GM12878 (cell line): ENCODE results near the gene SMU1. TPM values are rescaled to one million over a fixed set of nuclear protein-coding genes. Genes with fewer than 3 reads are reported as not detected.

ENCODE experiments used
- ATAC-seq: fragments of 200-7000 bp; cut with Tn5 transposase; 3 replicates; pipeline ENCODE4 v1.9.1; 2020; ENCODE audit warnings: mild to moderate bottlenecking, moderate library complexity
- BruUV-seq: library from RNA; stranded (reverse); fragments of 400-500 nt; replicated peaks from 2 replicates; lab custom pipeline; 2021; lab: Mats Ljungman, UMichigan
- CTCF ChIA-PET: fragments of 300-600 bp; sonication (Branson Sonifier 250); formaldehyde crosslinking; extraction: SDS; loops from one replicate; lab custom pipeline; 2021; ENCODE audit warnings: inconsistent platforms; lab: Yijun Ruan, JAX
- POLR2A ChIA-PET: fragments of 350-600 bp; formaldehyde crosslinking; extraction: SDS; loops from one replicate; lab custom pipeline; 2021; ENCODE audit warnings: inconsistent platforms; lab: Charles Lee
- RAD21 ChIA-PET: fragments of 300-600 bp; sonication (Branson Sonifier 250); formaldehyde crosslinking; loops from one replicate; lab custom pipeline; 2023; ENCODE audit warnings: antibody characterized with exemption; ENCODE audit not compliant: unreplicated experiment; lab: Charles Lee
- SMC1A ChIA-PET: fragments of 300-600 bp; sonication (Branson Sonifier 250); formaldehyde crosslinking; loops from one replicate; lab custom pipeline; 2023; ENCODE audit not compliant: unreplicated experiment, uncharacterized antibody; lab: Charles Lee
- DNase-seq: peaks from one replicate; pipeline ENCODE4 v3.0.0-alpha.2; 2011; ENCODE audit warnings: low read depth, low spot score
- FAIRE-seq: peaks from 3 replicates; lab custom pipeline; 2011; peaks lifted over from hg19 to GRCh38; lab: Jason Lieb, UNC
- H2AFZ ChIP-seq: 2 replicates; pipeline ENCODE4 v1.6.0; 2011; ENCODE audit warnings: low read depth, low read length, control low read depth; ENCODE audit not compliant: control insufficient read depth
- H3K27ac ChIP-seq: 2 replicates; pipeline ENCODE4 v1.5.1; 2011; ENCODE audit warnings: control low read depth; ENCODE audit not compliant: control insufficient read depth, insufficient read depth
- H3K27me3 ChIP-seq, 2 experiments: replicated peaks in 1 of 2; 2 replicates each; pipeline versions ENCODE4 v1.6.0 to v1.6.1; 2011; ENCODE audit warnings: low read length in 1 of 2; ENCODE audit not compliant: control insufficient read depth in 2 of 2, insufficient read depth in 2 of 2
- H3K36me3 ChIP-seq, 2 experiments: 2 replicates each; pipeline ENCODE4 v1.5.1; 2011; ENCODE audit warnings: low read length in 1 of 2; ENCODE audit not compliant: control insufficient read depth in 2 of 2, insufficient read depth in 2 of 2
- H3K4me1 ChIP-seq: 2 replicates; pipeline ENCODE4 v1.6.1; 2011; ENCODE audit warnings: mild to moderate bottlenecking, low read length, moderate library complexity, mixed read lengths; ENCODE audit not compliant: control insufficient read depth, insufficient read depth
- H3K4me2 ChIP-seq: 2 replicates; pipeline ENCODE4 v1.6.0; 2011; ENCODE audit warnings: control low read depth; ENCODE audit not compliant: control insufficient read depth, insufficient read depth
- H3K4me3 ChIP-seq: fragments of 200-600 bp; sonication (generic); 2 replicates; pipeline ENCODE4 v1.5.1; 2016
- H3K79me2 ChIP-seq: 2 replicates; pipeline ENCODE4 v1.6.0; 2011; ENCODE audit warnings: low read length; ENCODE audit not compliant: control insufficient read depth, insufficient read depth
- H3K9ac ChIP-seq: 2 replicates; pipeline ENCODE4 v1.8.0; 2011; ENCODE audit warnings: low read length, control low read depth, mixed read lengths; ENCODE audit not compliant: control insufficient read depth, insufficient read depth
- H3K9me3 ChIP-seq: replicated peaks from 3 replicates; pipeline ENCODE4 v1.5.1; 2011; ENCODE audit warnings: mild to moderate bottlenecking, low read length; ENCODE audit not compliant: control insufficient read depth, insufficient read depth
- H4K20me1 ChIP-seq: 2 replicates; pipeline ENCODE4 v1.6.0; 2011; ENCODE audit not compliant: control insufficient read depth, insufficient read depth
- ATF7 ChIP-seq: fragments of 450-650 bp; IDR thresholded peaks from 2 replicates; pipeline ENCODE4 v1.6.1; 2016; ENCODE audit warnings: low read depth, mild to moderate bottlenecking
- BRCA1 ChIP-seq: IDR thresholded peaks from 2 replicates; pipeline ENCODE4 v1.6.1; 2011; ENCODE audit warnings: low read depth, low read length, improper control_type of control experiment
- EZH2 ChIP-seq: IDR thresholded peaks from 2 replicates; pipeline ENCODE4 v1.6.1; 2012; ENCODE audit warnings: low read depth, mild to moderate bottlenecking, control low read depth, inconsistent platforms, low read length, borderline replicate concordance; ENCODE audit not compliant: control insufficient read depth
- IKZF1 ChIP-seq: fragments of 450-650 bp; conservative IDR thresholded peaks from 2 replicates; pipeline ENCODE4 v1.6.1; 2017; ENCODE audit warnings: antibody characterized with exemption, mild to moderate bottlenecking
- KLF5 ChIP-seq: fragments of 450-650 bp; IDR thresholded peaks from 2 replicates; pipeline ENCODE4 v1.6.1; 2014; ENCODE audit warnings: mild to moderate bottlenecking; ENCODE audit not compliant: partially characterized antibody
- RCOR1 ChIP-seq: conservative IDR thresholded peaks from 2 replicates; pipeline ENCODE4 v1.6.1; 2012; ENCODE audit warnings: low read depth, low read length, improper control_type of control experiment
- SUPT20H ChIP-seq: IDR thresholded peaks from 2 replicates; pipeline ENCODE4 v1.6.1; 2011; ENCODE audit warnings: low read depth, mild to moderate bottlenecking, low read length, moderate library complexity, borderline replicate concordance; ENCODE audit not compliant: control insufficient read depth
- TARDBP ChIP-seq: IDR thresholded peaks from 2 replicates; pipeline ENCODE4 v1.6.1; 2016; ENCODE audit warnings: borderline replicate concordance
- WGBS: methylation state at CpG from one replicate; pipeline ENCODE4 v1.1.6; 2016; ENCODE audit warnings: low lambda C conversion rate; ENCODE audit not compliant: insufficient replicate concordance, insufficient coverage; ENCODE audit errors: missing lambda C conversion rate; 5-methylcytosine and 5-hydroxymethylcytosine counted together
- in situ Hi-C: fragments of 300-500 bp; cut with MboI; formaldehyde crosslinking; loops from 9 replicates; pipeline ENCODE4 v1.14.3; 2018; ENCODE audit warnings: mixed read lengths
- intact Hi-C: fragments of 100-400 bp; cut with micrococcal nuclease; formaldehyde crosslinking; loops from one replicate; pipeline ENCODE4 v1.14.2; 2022; ENCODE audit not compliant: unreplicated experiment
- polyA plus RNA-seq, 11 experiments: library from polyadenylated mRNA; depleted of rRNA in 4 of 11; unstranded in 6 of 11; stranded (reverse) in 5 of 11; fragments of >200 nt; fragmentation: Nextera tagmentation in 4 of 11; fragmentation: Illumina TruSeq in 1 of 11; extraction: Ambion mirVana in 4 of 11; extraction: Trizol in 1 of 11; gene quantifications; 1 replicate in 1 of 11; 2 replicates in 10 of 11; pipeline versions ENCODE4 v1.2.1 to v1.2.3, GENCODE V29; 2011 to 2016; ENCODE audit warnings: inconsistent platforms in 2 of 11, missing spikeins in 2 of 11, low read depth in 1 of 11
- total RNA-seq, 4 experiments: library from RNA; depleted of rRNA in 3 of 4; stranded (reverse); fragments of >200 nt in 3 of 4; fragmentation: Illumina TruSeq in 1 of 4; extraction: Trizol in 1 of 4; gene quantifications; 2 replicates each; pipeline versions ENCODE4 v1.2.1 to v1.2.3, GENCODE V29; 2013 to 2021
- TF ChIP-seq, protein P1 (sequence below): fragments of 450-650 bp; IDR thresholded peaks from 2 replicates; pipeline ENCODE4 v1.6.1; 2018; ENCODE audit warnings: mild to moderate bottlenecking, low read depth, moderate library complexity; ENCODE audit not compliant: partially characterized antibody
- TF ChIP-seq, protein P2 (sequence below): IDR thresholded peaks from 2 replicates; pipeline ENCODE4 v1.6.1; 2012; ENCODE audit warnings: mild to moderate bottlenecking, low read depth, low read length
- TF ChIP-seq, protein P3 (sequence below): IDR thresholded peaks from 2 replicates; pipeline ENCODE4 v1.6.1; 2011; ENCODE audit warnings: low read depth, low read length, improper control_type of control experiment, borderline replicate concordance
- TF ChIP-seq, protein P4 (sequence below): IDR thresholded peaks from 2 replicates; pipeline ENCODE4 v1.6.1; 2011; ENCODE audit warnings: low read depth, mild to moderate bottlenecking, low read length, moderate library complexity, borderline replicate concordance; ENCODE audit errors: extremely low read depth

SMU1 gene
- total and polyA plus RNA-seq, 10 of the 15 experiments (the other 5 are each of a cell fraction or from before 2014, with no cell fraction given) = 18.5 to 34.6 (median 20.9) TPM

DNA sequence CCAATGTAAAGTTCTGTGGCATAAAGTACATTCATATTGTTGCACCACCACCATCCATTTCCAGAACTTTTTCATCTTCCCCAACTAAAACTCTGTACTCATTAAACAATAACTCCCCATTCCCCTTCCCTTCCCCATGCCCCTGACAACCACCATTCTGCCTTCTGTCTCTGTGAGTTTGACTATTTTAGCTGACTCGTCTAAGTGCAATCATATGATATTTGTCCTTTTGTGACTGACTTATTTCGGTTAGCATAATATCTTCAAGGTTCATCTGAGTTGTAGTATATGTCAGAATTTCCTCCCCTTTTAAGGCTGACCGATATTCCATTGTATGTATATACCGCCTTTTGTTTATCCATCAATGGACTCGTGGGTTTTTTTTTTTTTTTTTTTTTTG, 29.0 kb upstream of the SMU1 start:
- Histone ChIP-seq H3K4me3 (no peak overlapping the region), H3K9me3 (no peaks in the 10 kb centered on the region), H3K27ac (no peak overlapping the region), H2AFZ (no peak overlapping the region), H3K4me2 (no peak overlapping the region), H3K79me2 (no peaks in the 10 kb centered on the region), H4K20me1 (no peaks in the 10 kb centered on the region), H3K4me1 (no peaks in the 10 kb centered on the region), H3K27me3 (no peaks in the 10 kb centered on the region), H3K9ac (no peak overlapping the region), H3K36me3 (peaks cover 2 to 3% of the 10 kb centered on the region in 2 experiments; a peak in 1 of 4 replicates)
- in situ Hi-C loops = no loop called here
- SMC1A ChIA-PET = interaction anchor here (0.6 to 1.2 kb wide), 4 partner anchors 19 to 121 kb away, joined by 3 to 4 read pairs (median 4); no protein-coding TSS in a partner anchor
- CTCF ChIA-PET = interaction anchor here (0.9 to 1.3 kb wide), 2 partner anchors 55 to 58 kb away, joined by 3 read pairs; no protein-coding TSS in a partner anchor
- DNase-seq = no peak
- ATAC-seq = no peak
- WGBS = 89% methylated on average over 5 of the region's 5 CpGs
- POLR2A ChIA-PET = no interaction called here
- FAIRE-seq = no peak
- RAD21 ChIA-PET = no interaction called here
- intact Hi-C loops = no loop called here
- TF ChIP-seq, protein P1, sequence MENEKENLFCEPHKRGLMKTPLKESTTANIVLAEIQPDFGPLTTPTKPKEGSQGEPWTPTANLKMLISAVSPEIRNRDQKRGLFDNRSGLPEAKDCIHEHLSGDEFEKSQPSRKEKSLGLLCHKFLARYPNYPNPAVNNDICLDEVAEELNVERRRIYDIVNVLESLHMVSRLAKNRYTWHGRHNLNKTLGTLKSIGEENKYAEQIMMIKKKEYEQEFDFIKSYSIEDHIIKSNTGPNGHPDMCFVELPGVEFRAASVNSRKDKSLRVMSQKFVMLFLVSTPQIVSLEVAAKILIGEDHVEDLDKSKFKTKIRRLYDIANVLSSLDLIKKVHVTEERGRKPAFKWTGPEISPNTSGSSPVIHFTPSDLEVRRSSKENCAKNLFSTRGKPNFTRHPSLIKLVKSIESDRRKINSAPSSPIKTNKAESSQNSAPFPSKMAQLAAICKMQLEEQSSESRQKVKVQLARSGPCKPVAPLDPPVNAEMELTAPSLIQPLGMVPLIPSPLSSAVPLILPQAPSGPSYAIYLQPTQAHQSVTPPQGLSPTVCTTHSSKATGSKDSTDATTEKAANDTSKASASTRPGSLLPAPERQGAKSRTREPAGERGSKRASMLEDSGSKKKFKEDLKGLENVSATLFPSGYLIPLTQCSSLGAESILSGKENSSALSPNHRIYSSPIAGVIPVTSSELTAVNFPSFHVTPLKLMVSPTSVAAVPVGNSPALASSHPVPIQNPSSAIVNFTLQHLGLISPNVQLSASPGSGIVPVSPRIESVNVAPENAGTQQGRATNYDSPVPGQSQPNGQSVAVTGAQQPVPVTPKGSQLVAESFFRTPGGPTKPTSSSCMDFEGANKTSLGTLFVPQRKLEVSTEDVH = no peak
- TF ChIP-seq, protein P2, sequence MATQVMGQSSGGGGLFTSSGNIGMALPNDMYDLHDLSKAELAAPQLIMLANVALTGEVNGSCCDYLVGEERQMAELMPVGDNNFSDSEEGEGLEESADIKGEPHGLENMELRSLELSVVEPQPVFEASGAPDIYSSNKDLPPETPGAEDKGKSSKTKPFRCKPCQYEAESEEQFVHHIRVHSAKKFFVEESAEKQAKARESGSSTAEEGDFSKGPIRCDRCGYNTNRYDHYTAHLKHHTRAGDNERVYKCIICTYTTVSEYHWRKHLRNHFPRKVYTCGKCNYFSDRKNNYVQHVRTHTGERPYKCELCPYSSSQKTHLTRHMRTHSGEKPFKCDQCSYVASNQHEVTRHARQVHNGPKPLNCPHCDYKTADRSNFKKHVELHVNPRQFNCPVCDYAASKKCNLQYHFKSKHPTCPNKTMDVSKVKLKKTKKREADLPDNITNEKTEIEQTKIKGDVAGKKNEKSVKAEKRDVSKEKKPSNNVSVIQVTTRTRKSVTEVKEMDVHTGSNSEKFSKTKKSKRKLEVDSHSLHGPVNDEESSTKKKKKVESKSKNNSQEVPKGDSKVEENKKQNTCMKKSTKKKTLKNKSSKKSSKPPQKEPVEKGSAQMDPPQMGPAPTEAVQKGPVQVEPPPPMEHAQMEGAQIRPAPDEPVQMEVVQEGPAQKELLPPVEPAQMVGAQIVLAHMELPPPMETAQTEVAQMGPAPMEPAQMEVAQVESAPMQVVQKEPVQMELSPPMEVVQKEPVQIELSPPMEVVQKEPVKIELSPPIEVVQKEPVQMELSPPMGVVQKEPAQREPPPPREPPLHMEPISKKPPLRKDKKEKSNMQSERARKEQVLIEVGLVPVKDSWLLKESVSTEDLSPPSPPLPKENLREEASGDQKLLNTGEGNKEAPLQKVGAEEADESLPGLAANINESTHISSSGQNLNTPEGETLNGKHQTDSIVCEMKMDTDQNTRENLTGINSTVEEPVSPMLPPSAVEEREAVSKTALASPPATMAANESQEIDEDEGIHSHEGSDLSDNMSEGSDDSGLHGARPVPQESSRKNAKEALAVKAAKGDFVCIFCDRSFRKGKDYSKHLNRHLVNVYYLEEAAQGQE = no peak
- TF ChIP-seq KLF5 (no peak), EZH2 (no peak), TARDBP (no peak), ATF7 (no peak), SUPT20H (no peak), IKZF1 (no peak), BRCA1 (no peak), RCOR1 (no peak)
- TF ChIP-seq, protein P3, sequence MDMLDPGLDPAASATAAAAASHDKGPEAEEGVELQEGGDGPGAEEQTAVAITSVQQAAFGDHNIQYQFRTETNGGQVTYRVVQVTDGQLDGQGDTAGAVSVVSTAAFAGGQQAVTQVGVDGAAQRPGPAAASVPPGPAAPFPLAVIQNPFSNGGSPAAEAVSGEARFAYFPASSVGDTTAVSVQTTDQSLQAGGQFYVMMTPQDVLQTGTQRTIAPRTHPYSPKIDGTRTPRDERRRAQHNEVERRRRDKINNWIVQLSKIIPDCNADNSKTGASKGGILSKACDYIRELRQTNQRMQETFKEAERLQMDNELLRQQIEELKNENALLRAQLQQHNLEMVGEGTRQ = no peak
- TF ChIP-seq, protein P4, sequence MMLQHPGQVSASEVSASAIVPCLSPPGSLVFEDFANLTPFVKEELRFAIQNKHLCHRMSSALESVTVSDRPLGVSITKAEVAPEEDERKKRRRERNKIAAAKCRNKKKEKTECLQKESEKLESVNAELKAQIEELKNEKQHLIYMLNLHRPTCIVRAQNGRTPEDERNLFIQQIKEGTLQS = no peak
- BruUV-seq = no TSS peak
